ENCODE measurements around the gene KCND3. TPM values are rescaled to one million over a fixed set of nuclear protein-coding genes. Genes with fewer than 3 reads are reported as not detected.

KCND3 gene
- total RNA-seq, 1 experiment from 2014 or later, result not detected

- H3K27ac Mint-ChIP-seq (ENCODE audit: low read depth, unreplicated experiment), result no peak overlapping the region
- no peaks in the 10 kb centered on the region for H3K9me3 Mint-ChIP-seq (ENCODE audit: unreplicated experiment)
- DNase-seq (ENCODE audit: unreplicated experiment), result no peak
- intact Hi-C loops (cut with micrococcal nuclease), result no loop called here
- TF ChIP-seq CTCF (IDR thresholded peaks at IDR 0.05; ENCODE audit: unreplicated experiment), result no peak
- CTCF ChIA-PET, result no interaction called here
- peaks cover 8% of the 10 kb centered on the region for H3K27me3 Mint-ChIP-seq (ENCODE audit: insufficient read depth, unreplicated experiment)
- BruUV-seq (replicated peaks), result no TSS peak
- no peaks in the 10 kb centered on the region for H3K4me1 Mint-ChIP-seq (ENCODE audit: insufficient read depth, unreplicated experiment)
- no peak overlapping the region for H3K4me3 Mint-ChIP-seq (ENCODE audit: unreplicated experiment)
- POLR2A ChIA-PET, result no interaction called here
- H3K36me3 Mint-ChIP-seq (ENCODE audit: insufficient read depth, unreplicated experiment), result no peaks in the 10 kb centered on the region
These were observed 190.9 kb downstream of the KCND3 start for GRCh38 chr1:111798580-111798979.

GRCh38 chr1:111795401-111795800, 194.1 kb downstream of the KCND3 start:
- H3K9me3 Mint-ChIP-seq (ENCODE audit: unreplicated experiment), result no peaks in the 10 kb centered on the region
- no peaks in the 10 kb centered on the region for H3K4me1 Mint-ChIP-seq (ENCODE audit: insufficient read depth, unreplicated experiment)
- no peaks in the 10 kb centered on the region for H3K36me3 Mint-ChIP-seq (ENCODE audit: insufficient read depth, unreplicated experiment)
- H3K27ac Mint-ChIP-seq (ENCODE audit: low read depth, unreplicated experiment), result no peak overlapping the region
- intact Hi-C loops (cut with micrococcal nuclease), result no loop called here
- BruUV-seq (replicated peaks), result no TSS peak
- no peak overlapping the region for H3K4me3 Mint-ChIP-seq (ENCODE audit: unreplicated experiment)
- no peak for TF ChIP-seq CTCF (IDR thresholded peaks at IDR 0.05; ENCODE audit: unreplicated experiment)
- ChIA-PET POLR2A (no interaction called here), CTCF (interaction anchor here (0.9 to 1.2 kb wide), 2 partner anchors 26 to 574 kb away, joined by 3 read pairs; no protein-coding TSS in a partner anchor)
- no peak for DNase-seq (ENCODE audit: unreplicated experiment)
- H3K27me3 Mint-ChIP-seq (ENCODE audit: insufficient read depth, unreplicated experiment), result peaks cover 24% of the 10 kb centered on the region

GRCh38 chr1:111793923-111794322, 195.5 kb downstream of the KCND3 start:
- no peak overlapping the region for H3K4me3 Mint-ChIP-seq (ENCODE audit: unreplicated experiment)
- ChIA-PET CTCF (interaction anchor here (1.2 kb wide), 1 partner anchor 24 kb away, joined by 3 read pairs; no protein-coding TSS in a partner anchor), POLR2A (no interaction called here)
- H3K27ac Mint-ChIP-seq (ENCODE audit: low read depth, unreplicated experiment), result no peak overlapping the region
- H3K4me1 Mint-ChIP-seq (ENCODE audit: insufficient read depth, unreplicated experiment), result no peaks in the 10 kb centered on the region
- no peak for TF ChIP-seq CTCF (IDR thresholded peaks at IDR 0.05; ENCODE audit: unreplicated experiment)
- H3K27me3 Mint-ChIP-seq (ENCODE audit: insufficient read depth, unreplicated experiment), result peaks cover 35% of the 10 kb centered on the region
- BruUV-seq (replicated peaks), result no TSS peak
- no peaks in the 10 kb centered on the region for H3K9me3 Mint-ChIP-seq (ENCODE audit: unreplicated experiment)
- DNase-seq (ENCODE audit: unreplicated experiment), result no peak
- H3K36me3 Mint-ChIP-seq (ENCODE audit: insufficient read depth, unreplicated experiment), result no peaks in the 10 kb centered on the region
- intact Hi-C loops (cut with micrococcal nuclease), result no loop called here

GRCh38 chr1:111792249-111792648, 197.2 kb downstream of the KCND3 start:
- no peak overlapping the region for H3K4me3 Mint-ChIP-seq (ENCODE audit: unreplicated experiment)
- H3K9me3 Mint-ChIP-seq (ENCODE audit: unreplicated experiment), result no peaks in the 10 kb centered on the region
- DNase-seq (ENCODE audit: unreplicated experiment), result no peak
- H3K27ac Mint-ChIP-seq (ENCODE audit: low read depth, unreplicated experiment), result no peak overlapping the region
- ChIA-PET POLR2A (no interaction called here), CTCF (interaction anchor here (0.5 to 1.4 kb wide), 5 partner anchors 24 to 578 kb away, joined by 3 to 6 read pairs (median 4); no protein-coding TSS in a partner anchor)
- intact Hi-C loops (cut with micrococcal nuclease), result no loop called here
- no peaks in the 10 kb centered on the region for H3K36me3 Mint-ChIP-seq (ENCODE audit: insufficient read depth, unreplicated experiment)
- H3K27me3 Mint-ChIP-seq (ENCODE audit: insufficient read depth, unreplicated experiment), result peaks cover 46% of the 10 kb centered on the region
- no peaks in the 10 kb centered on the region for H3K4me1 Mint-ChIP-seq (ENCODE audit: insufficient read depth, unreplicated experiment)
- BruUV-seq (replicated peaks), result no TSS peak
- no peak for TF ChIP-seq CTCF (IDR thresholded peaks at IDR 0.05; ENCODE audit: unreplicated experiment)

Measured in MCF 10A (cell line).